Activated CD4-positive, alpha-beta T cell treated with anti-CD3 and anti-CD28 coated beads, Interleukin-2, Interleukin-4, amounts not matched to agents 100 ng/mL and 50 ng/mL, durations not matched to agents 16 hours and 8 hours (primary cell): ENCODE data around the gene SLAMF6.

Source experiments
- DNase-seq: peaks from one replicate; pipeline ENCODE4 v3.0.0-alpha.2; 2020; ENCODE audit warnings: low spot score

SLAMF6 gene

GRCh38 chr1:160467576-160467975, 55.5 kb downstream of the SLAMF6 start:
- DNase-seq = no peak

GRCh38 chr1:160466961-160467360, 56.1 kb downstream of the SLAMF6 start:
- DNase-seq = no peak

- DNase-seq = no peak
Observed at GRCh38 chr1:160465123-160465522, 57.9 kb downstream of the SLAMF6 start.

- DNase-seq = no peak
Observed at GRCh38 chr1:160460683-160461287, 62.3 kb downstream of the SLAMF6 start.

- DNase-seq = no peak
Observed at GRCh38 chr1:160460214-160460642, 62.8 kb downstream of the SLAMF6 start.

GRCh38 chr1:160459687-160460086, 63.4 kb downstream of the SLAMF6 start:
- DNase-seq = no peak

- no peak for DNase-seq
Observed at GRCh38 chr1:160459056-160459455, 64.0 kb downstream of the SLAMF6 start.

- no peak for DNase-seq
Observed at GRCh38 chr1:160455153-160455517, 67.9 kb downstream of the SLAMF6 start.

- DNase-seq = peak; percentile 77
Observed at GRCh38 chr1:160454371-160455152, 68.5 kb downstream of the SLAMF6 start.

- peak; percentile 88 for DNase-seq
Observed at GRCh38 chr1:160453443-160453842, 69.6 kb downstream of the SLAMF6 start.

- no peak for DNase-seq
Observed at GRCh38 chr1:160451859-160452232, 71.2 kb downstream of the SLAMF6 start.

GRCh38 chr1:160451119-160451858, 71.8 kb downstream of the SLAMF6 start:
- DNase-seq = no peak

GRCh38 chr1:160449494-160449893, 73.6 kb downstream of the SLAMF6 start:
- no peak for DNase-seq

- no peak for DNase-seq
Observed at GRCh38 chr1:160446945-160447600, 76.0 kb downstream of the SLAMF6 start.

GRCh38 chr1:160439718-160440117, 83.3 kb downstream of the SLAMF6 start:
- DNase-seq = no peak

GRCh38 chr1:160438935-160439334, 84.1 kb downstream of the SLAMF6 start:
- DNase-seq = no peak

- no peak for DNase-seq
Observed at GRCh38 chr1:160438317-160438918, 84.6 kb downstream of the SLAMF6 start.

GRCh38 chr1:160437432-160438316, 85.4 kb downstream of the SLAMF6 start:
- peak; percentile 80 for DNase-seq

GRCh38 chr1:160436966-160437365, 86.1 kb downstream of the SLAMF6 start:
- no peak for DNase-seq
